Prostate gland (tissue), 2 donors: Measurements from ENCODE around the gene WNT11. TPM values are rescaled to one million over a fixed set of nuclear protein-coding genes. Genes with fewer than 3 reads are reported as not detected.

ENCODE experiments used
- DNase-seq: peaks from one replicate; pipeline ENCODE4 v3.0.0-alpha.2; 2019; ENCODE audit warnings: low spot score
- H3K27ac ChIP-seq, 2 donors: fragments of 200-600 bp; sonication (generic); 2 replicates each; pipeline ENCODE4 v1.5.1; 2017 to 2019
- H3K27me3 ChIP-seq: fragments of 200-600 bp; sonication (generic); replicated peaks from 2 replicates; pipeline ENCODE4 v1.5.1; 2019; ENCODE audit not compliant: insufficient read depth
- H3K36me3 ChIP-seq, 2 donors: fragments of 200-600 bp; sonication (generic); 1 replicate in 1 of 2; 2 replicates in 1 of 2; pipeline versions ENCODE4 v1.5.1 to v1.8.1; 2017 to 2019
- H3K4me1 ChIP-seq: fragments of 200-600 bp; sonication (generic); replicated peaks from 2 replicates; pipeline ENCODE4 v1.5.1; 2019
- H3K4me3 ChIP-seq, 2 donors: fragments of 200-600 bp; sonication (generic); 2 replicates each; pipeline ENCODE4 v1.5.1; 2017 to 2019
- H3K9me3 ChIP-seq: fragments of 200-600 bp; sonication (generic); 2 replicates; pipeline ENCODE4 v1.5.1; 2017
- POLR2A ChIP-seq: fragments of 450-650 bp; IDR thresholded peaks from one replicate; pipeline ENCODE4 v1.6.1; 2016; ENCODE audit warnings: antibody characterized with exemption, mild to moderate bottlenecking
- POLR2AphosphoS5 ChIP-seq: sonication (generic); formaldehyde crosslinking; IDR thresholded peaks from one replicate; pipeline ENCODE4 v1.6.1; 2017; ENCODE audit warnings: antibody characterized with exemption
- WGBS: methylation state at CpG from one replicate; pipeline ENCODE4 v1.1.5; 2018; 5-methylcytosine and 5-hydroxymethylcytosine counted together
- intact Hi-C: fragments of 100-400 bp; cut with DNase I; formaldehyde crosslinking; loops from one replicate; pipeline ENCODE4 v1.14.2; 2022
- total RNA-seq, 2 donors: library from RNA; depleted of rRNA; stranded (reverse); fragments of >200 nt; gene quantifications; one replicate each; pipeline ENCODE4 v1.1.0, GENCODE V29; 2016
- TF ChIP-seq, protein P1 (sequence below), 4 experiments: fragments of 200-600 bp in 2 of 4; fragments of 450-650 bp in 2 of 4; sonication (generic) in 2 of 4; IDR thresholded peaks; 1 replicate in 3 of 4; 2 replicates in 1 of 4; pipeline ENCODE4 v1.5.1; 2016 to 2019; ENCODE audit warnings: antibody characterized with exemption in 4 of 4, mild to moderate bottlenecking in 2 of 4, moderate library complexity in 2 of 4

WNT11 gene
- total RNA-seq, 2 donors from 2014 or later, result 4.1 to 9.3 TPM

DNA sequence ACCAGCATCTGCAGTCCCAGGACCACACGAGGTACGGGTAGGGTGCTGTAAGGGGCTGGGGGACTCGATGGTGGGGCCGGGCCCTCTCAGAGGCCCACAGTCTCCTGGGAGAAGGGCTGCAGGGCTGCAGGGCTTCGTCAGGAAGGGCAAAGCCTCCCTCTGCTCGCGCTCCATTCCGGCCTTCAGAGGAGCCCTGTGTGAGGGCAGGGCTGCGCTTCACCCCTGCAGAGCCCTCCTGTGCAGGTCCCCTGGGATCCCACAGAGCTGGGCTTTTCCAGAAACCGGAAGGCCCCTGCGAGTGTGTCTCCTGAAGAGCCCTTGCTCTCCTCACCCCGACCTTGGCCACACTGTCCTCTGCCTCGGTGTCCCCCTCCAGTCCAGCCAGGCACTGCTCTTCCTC lies 27.2 kb downstream of the WNT11 start:
- TF ChIP-seq POLR2A, result no peak
- TF ChIP-seq, protein P1, sequence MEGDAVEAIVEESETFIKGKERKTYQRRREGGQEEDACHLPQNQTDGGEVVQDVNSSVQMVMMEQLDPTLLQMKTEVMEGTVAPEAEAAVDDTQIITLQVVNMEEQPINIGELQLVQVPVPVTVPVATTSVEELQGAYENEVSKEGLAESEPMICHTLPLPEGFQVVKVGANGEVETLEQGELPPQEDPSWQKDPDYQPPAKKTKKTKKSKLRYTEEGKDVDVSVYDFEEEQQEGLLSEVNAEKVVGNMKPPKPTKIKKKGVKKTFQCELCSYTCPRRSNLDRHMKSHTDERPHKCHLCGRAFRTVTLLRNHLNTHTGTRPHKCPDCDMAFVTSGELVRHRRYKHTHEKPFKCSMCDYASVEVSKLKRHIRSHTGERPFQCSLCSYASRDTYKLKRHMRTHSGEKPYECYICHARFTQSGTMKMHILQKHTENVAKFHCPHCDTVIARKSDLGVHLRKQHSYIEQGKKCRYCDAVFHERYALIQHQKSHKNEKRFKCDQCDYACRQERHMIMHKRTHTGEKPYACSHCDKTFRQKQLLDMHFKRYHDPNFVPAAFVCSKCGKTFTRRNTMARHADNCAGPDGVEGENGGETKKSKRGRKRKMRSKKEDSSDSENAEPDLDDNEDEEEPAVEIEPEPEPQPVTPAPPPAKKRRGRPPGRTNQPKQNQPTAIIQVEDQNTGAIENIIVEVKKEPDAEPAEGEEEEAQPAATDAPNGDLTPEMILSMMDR (IDR thresholded peaks at IDR 0.05), result no peak
- H3K4me1 ChIP-seq, result no peaks in the 10 kb centered on the region
- no peaks in the 10 kb centered on the region for H3K36me3 ChIP-seq
- no peak for DNase-seq
- WGBS, result 92% methylated on average over 13 of the region's 13 CpGs
- no peak overlapping the region for H3K4me3 ChIP-seq
- no peak overlapping the region for H3K27ac ChIP-seq
- H3K27me3 ChIP-seq, result no peaks in the 10 kb centered on the region
- no peaks in the 10 kb centered on the region for H3K9me3 ChIP-seq
- intact Hi-C loops, result no loop called here

DNA sequence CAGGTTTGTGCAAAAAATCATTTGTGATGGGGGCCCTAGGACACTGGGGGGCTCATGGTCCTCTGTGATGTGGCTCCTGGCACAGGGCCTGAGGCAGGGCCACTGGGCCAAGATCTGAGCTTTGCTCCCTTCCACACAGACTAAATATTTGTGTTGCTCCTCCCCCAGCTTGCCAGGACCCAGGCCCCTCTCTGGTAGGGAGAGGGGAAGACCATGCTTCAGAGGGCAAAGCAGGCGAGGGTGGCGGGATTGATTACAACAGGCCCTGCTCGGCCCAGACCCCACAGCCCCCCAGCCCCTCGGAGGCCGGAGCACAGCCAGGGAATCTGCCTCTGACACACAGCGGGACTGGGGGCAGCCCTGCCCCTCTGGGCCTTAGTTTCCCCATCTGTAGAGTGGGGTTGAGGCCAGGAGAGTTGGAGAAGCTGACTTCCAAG lies 29.0 kb downstream of the WNT11 start:
- no peaks in the 10 kb centered on the region for H3K36me3 ChIP-seq
- no peak for DNase-seq
- intact Hi-C loops, result no loop called here
- no peaks in the 10 kb centered on the region for H3K27me3 ChIP-seq
- TF ChIP-seq POLR2A, result no peak
- TF ChIP-seq, protein P1 (IDR thresholded peaks at IDR 0.05), result no peak
- TF ChIP-seq POLR2AphosphoS5, result no peak
- no peaks in the 10 kb centered on the region for H3K4me1 ChIP-seq
- no peak overlapping the region for H3K27ac ChIP-seq
- 95% methylated on average over 6 of the region's 6 CpGs for WGBS
- no peak overlapping the region for H3K4me3 ChIP-seq
- no peaks in the 10 kb centered on the region for H3K9me3 ChIP-seq

DNA sequence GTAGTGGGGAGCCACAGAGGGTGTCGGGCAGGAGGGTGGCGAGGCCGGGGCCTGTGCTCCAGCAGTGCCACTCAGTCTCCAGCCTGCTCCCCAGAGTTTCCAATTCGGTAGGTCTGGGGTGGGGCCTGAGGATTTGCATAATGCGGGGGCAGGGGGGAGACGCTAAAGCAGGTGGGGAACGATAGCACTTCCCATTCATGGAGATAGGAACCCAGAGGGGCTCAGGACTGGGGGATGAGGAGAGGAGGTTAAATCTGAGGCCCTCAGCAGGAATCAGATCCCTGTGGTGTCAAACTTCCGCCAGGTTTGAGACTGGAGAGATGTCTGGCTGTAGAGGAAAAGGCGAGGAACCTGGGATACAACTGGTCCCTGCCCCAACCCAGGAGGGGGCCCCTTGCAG lies 29.8 kb downstream of the WNT11 start:
- Histone ChIP-seq H3K27ac (no peak overlapping the region), H3K4me3 (no peak overlapping the region), H3K9me3 (no peaks in the 10 kb centered on the region), H3K27me3 (no peaks in the 10 kb centered on the region), H3K36me3 (no peaks in the 10 kb centered on the region), H3K4me1 (no peaks in the 10 kb centered on the region)
- 93% methylated on average over 9 of the region's 9 CpGs for WGBS
- TF ChIP-seq POLR2AphosphoS5 (no peak), POLR2A (no peak)
- TF ChIP-seq, protein P1 (IDR thresholded peaks at IDR 0.05), result no peak
- intact Hi-C loops, result no loop called here
- no peak for DNase-seq

DNA sequence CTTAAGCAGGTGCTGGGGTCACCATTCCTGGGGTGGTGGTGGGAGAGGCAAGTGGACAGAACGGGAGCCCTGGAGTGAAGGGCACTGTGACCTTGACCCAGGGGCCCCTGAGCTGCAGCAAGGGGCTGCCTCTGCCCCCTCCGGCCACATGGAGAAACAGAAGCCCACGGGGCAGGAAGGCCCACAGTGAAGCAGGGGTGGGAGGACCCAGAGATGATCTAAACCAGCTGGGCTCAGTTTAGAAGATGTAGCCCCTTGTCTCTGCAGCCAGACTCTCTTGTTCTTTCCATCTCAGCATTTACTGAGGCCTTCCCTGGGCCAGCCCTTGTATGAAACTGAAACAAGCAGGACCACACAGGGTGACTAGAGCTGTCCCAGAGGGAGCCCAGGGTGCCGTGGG lies 30.5 kb downstream of the WNT11 start:
- Histone ChIP-seq H3K4me1 (no peaks in the 10 kb centered on the region), H3K9me3 (no peaks in the 10 kb centered on the region), H3K27ac (no peak overlapping the region), H3K27me3 (no peaks in the 10 kb centered on the region), H3K4me3 (no peak overlapping the region), H3K36me3 (no peaks in the 10 kb centered on the region)
- DNase-seq, result no peak
- WGBS, result 78% methylated on average over 4 of the region's 4 CpGs
- TF ChIP-seq, protein P1 (IDR thresholded peaks at IDR 0.05), result no peak
- TF ChIP-seq POLR2A, result no peak
- TF ChIP-seq POLR2AphosphoS5, result no peak
- intact Hi-C loops, result no loop called here

DNA sequence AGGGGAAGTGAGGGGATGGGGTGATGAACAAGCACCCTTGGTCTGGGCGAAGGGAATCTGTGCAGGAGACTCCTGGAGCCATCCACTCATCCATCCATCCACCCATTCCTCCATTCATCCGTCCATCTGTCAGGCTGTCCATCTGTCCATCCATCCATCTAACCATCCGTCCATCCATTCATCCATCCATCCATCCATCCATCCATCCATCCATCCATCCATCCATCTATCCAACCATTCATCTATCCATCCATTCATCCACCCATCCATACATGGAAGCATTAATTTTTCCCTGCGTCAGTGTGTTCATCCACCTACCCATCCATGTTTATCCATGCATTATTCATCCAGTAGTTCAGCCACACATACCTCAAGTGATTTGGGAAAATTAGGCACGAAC lies 32.0 kb downstream of the WNT11 start:
- DNase-seq, result no peak
- intact Hi-C loops, result no loop called here
- Histone ChIP-seq H3K4me3 (no peak overlapping the region), H3K4me1 (no peaks in the 10 kb centered on the region), H3K27ac (no peak overlapping the region), H3K9me3 (no peaks in the 10 kb centered on the region), H3K36me3 (no peaks in the 10 kb centered on the region), H3K27me3 (no peaks in the 10 kb centered on the region)
- no peak for TF ChIP-seq POLR2A
- TF ChIP-seq, protein P1 (IDR thresholded peaks at IDR 0.05), result no peak
- no peak for TF ChIP-seq POLR2AphosphoS5
- WGBS, result 95% methylated on average over 5 of the region's 5 CpGs
